ENCODE data around the gene TMPRSS6. TPM values are rescaled to one million over a fixed set of nuclear protein-coding genes. Genes with fewer than 3 reads are reported as not detected.

The TMPRSS6 gene
- total RNA-seq, 1 experiment from 2014 or later = not detected

DNA sequence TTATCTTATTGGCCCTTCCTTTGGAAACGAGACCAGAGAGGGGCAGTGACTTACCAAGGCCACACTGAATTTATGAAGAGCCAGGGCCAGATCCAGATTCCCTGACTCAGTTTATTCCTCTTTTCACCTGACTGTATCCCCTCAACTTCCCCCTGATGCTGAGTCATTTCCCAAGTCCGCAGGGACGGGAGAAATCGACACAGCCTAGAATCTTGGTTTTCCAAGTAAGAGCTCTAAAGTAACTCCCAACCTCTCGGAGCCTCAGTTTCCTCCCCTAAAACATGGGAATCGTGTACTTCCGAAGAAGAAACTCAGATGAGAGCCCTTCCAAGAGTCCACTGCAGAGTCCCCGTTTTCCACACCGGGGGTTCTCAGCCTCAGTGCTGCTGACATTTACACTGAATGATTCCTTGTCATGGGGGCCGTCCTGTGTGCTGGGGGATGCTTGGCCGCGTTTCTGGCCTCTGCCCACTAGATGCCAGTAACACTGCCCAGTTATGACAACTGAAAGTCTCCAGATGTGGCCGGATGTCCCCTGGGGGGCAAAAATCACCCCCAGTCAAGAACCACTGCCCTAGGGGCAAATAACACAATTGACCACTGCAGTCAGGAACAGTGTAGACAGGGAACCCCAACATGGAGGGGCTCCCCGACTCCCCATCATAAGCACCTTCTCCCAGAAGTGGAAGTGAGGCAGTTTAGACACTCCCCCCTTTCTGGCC lies 78.8 kb downstream of the TMPRSS6 start:
- DNase-seq (ENCODE audit: low read depth) = no peak

GRCh38 chr22:37028692-37029674 lies 80.5 kb downstream of the TMPRSS6 start:
- no peak for DNase-seq (ENCODE audit: low read depth)

GRCh38 chr22:37027556-37027955 lies 82.0 kb downstream of the TMPRSS6 start:
- no peak for DNase-seq (ENCODE audit: low read depth)

DNA sequence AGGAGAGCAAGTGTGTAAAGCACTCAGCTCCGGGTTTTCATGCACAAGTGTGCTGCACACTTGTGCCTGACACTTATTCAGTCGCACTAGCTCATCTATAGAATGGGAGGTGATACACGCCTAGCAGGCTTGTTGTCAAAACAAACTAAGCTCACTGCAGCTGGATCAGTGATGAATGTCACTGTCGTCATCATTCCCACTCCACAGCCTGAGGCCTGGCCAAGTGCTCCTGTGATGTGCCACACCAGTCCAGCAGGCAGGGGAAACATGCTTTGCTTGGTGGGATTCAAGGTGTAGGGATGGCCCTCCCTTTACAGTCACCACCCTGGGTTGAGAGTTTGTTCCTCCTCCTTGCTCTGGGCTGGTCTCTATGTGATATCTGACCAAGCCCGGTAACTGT lies 83.2 kb downstream of the TMPRSS6 start:
- DNase-seq (ENCODE audit: low read depth) = no peak

- no peak for DNase-seq (ENCODE audit: low read depth)
Observed at GRCh38 chr22:37025500-37026070, 83.9 kb downstream of the TMPRSS6 start.

GRCh38 chr22:37024339-37025157 lies 85.0 kb downstream of the TMPRSS6 start:
- no peak for DNase-seq (ENCODE audit: low read depth)

- no peak for DNase-seq (ENCODE audit: low read depth)
Observed at GRCh38 chr22:37023743-37024338, 85.7 kb downstream of the TMPRSS6 start.

GRCh38 chr22:37022483-37023337 lies 86.8 kb downstream of the TMPRSS6 start:
- no peak for DNase-seq (ENCODE audit: low read depth)

GRCh38 chr22:37021710-37022482 lies 87.6 kb downstream of the TMPRSS6 start:
- peak; percentile 37 for DNase-seq (ENCODE audit: low read depth)

- DNase-seq (ENCODE audit: low read depth) = no peak
Observed at GRCh38 chr22:37021041-37021440, 88.5 kb downstream of the TMPRSS6 start.

DNA sequence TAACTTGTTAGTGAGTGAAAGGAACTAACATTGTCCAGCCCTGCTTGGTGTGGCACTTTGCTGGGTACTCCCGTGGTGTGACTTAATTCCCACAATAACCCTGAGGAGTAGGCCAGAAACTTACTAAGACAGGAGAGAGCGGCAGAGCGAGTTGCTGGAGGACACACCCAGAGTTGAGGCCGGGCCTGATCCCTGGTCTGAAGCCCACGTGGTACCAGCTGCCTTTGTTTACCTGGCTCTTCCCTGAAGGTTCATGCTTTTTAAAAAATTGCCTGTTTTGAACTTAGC lies 89.4 kb downstream of the TMPRSS6 start:
- DNase-seq (ENCODE audit: low read depth) = peak; percentile 30

- DNase-seq (ENCODE audit: low read depth) = peak; percentile 47
Observed at GRCh38 chr22:37019309-37020191, 90.0 kb downstream of the TMPRSS6 start, which contains the start of the genes MPST and TST. TSS of gene MPST (plus strand) at chr22:37019742. CDS start at chr22:37019837, 95 bp downstream. TSS of gene TST (minus strand) at chr22:37019447. CDS start at chr22:37018732, 715 bp downstream.

GRCh38 chr22:37018815-37019308 lies 90.7 kb downstream of the TMPRSS6 start:
- peak; percentile 29 for DNase-seq (ENCODE audit: low read depth)

DNA sequence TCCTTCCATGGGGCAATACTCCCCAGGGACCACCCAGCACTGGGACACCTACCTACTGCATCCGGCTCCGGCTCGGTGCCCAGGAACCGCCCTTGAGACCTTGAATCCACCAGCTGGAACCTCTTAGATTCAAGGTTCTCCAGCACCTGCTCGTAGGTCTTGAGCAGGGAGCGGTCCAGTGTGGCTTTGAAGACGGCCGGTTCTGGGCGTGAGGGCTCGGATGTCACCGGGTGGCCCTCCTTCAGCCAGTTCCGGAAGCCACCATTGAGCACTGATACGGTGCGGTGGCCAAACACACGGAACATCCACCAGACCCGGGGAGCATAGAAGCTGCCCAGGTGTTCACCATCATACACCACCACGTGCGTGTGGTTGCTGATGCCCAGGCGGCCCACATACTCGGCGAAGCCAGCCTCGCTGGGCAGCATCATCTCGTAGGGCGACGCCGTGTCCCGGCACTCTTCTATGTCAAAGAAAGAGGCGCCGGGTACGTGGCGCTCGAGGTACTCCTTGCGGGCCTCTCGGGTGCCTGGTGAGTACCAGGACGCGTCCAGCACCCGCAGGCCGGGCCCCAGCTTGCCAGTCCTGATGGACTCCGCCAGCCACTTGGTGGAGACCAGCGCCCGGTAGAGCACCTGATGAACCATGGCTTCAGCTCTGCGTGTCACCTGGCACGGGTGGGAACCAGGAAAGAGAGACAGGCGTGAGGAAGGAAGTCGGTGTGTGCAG lies 91.3 kb downstream of the TMPRSS6 start:
- no peak for DNase-seq (ENCODE audit: low read depth)

GRCh38 chr22:37017356-37017755 lies 92.2 kb downstream of the TMPRSS6 start:
- DNase-seq (ENCODE audit: low read depth) = no peak

DNA sequence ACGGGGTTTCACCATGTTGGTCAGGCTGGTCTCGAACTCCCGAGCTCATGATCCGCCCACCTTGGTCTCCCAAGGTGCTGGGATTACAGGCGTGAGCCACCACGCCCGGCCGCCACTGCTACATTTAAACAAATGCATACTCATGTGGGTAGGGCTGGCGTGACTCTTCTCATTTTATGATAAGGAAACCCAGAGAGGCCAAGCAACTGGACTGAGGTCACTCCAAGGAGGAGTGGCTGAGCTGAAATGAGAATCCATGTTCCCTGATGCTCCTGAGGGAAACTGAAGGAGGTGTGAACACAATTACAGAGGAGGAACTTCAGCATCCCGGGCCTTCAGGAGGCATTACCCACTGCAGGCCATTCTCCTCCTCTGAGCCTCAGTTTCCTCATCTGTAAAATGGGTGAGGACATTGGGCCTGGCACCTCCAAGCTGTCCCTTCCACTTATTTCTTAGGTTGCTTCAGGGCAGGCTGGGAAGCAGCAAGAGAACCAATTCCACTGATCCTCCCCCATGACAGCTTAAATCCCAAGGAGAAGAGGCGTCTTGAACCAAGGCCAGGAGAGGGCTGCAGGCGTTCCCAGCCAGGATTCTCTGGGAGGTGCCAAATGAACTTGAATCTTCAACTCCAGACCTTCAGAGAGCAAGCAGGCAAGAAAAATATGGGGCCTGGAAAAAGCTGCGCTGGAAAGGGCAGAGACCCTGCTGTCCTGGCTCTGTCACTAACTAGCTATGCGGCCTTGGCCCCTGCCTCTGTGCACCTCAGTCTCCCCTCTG lies 93.2 kb downstream of the TMPRSS6 start:
- no peak for DNase-seq (ENCODE audit: low read depth)

- DNase-seq (ENCODE audit: low read depth) = no peak
Observed at GRCh38 chr22:37015587-37015878, 94.0 kb downstream of the TMPRSS6 start.

Data from LHCN-M2 (cell line).